ENCODE data around the gene DMKN.

The DMKN gene

GRCh38 chr19:35513628-35514281, at the start of gene DMKN:
Gene DMKN, minus strand, starts transcription at chr19:35513649. Its CDS starts 174 bp downstream, at chr19:35513475.
- DNase-seq (ENCODE audit: low read depth) = peak; percentile 75

DNA sequence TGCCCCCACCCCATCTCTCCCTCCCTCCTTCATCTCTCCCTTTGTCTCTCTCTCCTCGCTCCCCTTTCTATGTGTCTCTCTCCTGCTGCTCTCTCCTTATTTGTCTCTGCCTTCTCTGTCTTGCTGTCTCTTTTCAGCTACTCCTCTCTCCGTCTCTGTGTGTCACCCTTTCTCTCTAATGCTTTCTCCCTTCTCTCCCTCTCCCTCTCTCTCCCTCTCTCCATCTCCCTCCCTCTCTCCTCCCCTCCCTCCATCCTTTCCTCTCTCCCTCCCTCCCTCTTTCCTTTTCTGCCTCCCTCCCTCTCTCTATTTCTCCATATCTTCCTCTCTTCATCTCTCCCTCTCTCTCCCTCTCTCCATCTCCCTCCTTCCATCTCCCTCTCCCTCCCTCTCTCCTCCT, 49.3 kb upstream of the DMKN start:
- no peak for DNase-seq (ENCODE audit: low read depth)

DNA sequence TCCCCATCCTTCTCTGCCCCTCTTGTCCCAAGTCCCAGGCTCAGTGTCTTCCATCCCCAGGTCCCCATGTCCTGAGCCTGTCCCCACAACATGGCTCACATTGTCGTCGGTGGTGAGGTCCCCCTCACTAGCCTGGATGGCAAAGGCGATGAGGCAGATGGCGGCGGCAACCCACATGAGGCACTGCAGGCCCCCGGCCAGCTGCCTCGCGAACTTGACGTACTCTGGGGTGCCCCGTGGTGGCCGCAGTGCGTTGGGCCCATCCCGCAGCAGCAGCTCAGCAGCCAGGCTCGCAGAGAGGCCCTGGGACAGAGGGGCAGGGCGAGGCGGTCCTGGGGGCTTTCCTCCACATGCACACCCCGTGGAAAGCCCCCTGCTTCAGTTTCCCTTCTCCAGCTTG, 48.9 kb upstream of the DMKN start:
- DNase-seq (ENCODE audit: low read depth) = no peak

GRCh38 chr19:35561436-35561835, 48.0 kb upstream of the DMKN start:
- DNase-seq (ENCODE audit: low read depth) = no peak

DNA sequence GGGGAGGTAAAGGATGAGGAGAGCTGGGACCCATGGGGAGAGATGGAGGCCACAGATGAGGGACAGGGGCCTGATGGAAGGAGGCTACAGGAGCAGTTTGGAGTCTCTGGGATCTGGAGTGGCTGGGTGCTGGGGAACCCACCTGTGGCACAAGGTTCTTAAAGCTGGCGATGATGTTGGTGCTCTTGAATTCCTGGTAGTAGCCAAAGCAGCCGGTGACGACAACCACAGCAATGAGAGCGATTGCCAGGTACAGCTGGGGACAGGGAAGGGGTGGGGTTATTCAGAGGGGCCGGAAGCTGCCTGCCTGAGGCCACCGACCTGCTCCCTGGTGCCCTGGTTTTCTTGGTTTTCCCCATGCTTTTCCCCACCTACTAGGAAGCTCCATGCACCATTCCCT, 47.2 kb upstream of the DMKN start:
- no peak for DNase-seq (ENCODE audit: low read depth)

DNA sequence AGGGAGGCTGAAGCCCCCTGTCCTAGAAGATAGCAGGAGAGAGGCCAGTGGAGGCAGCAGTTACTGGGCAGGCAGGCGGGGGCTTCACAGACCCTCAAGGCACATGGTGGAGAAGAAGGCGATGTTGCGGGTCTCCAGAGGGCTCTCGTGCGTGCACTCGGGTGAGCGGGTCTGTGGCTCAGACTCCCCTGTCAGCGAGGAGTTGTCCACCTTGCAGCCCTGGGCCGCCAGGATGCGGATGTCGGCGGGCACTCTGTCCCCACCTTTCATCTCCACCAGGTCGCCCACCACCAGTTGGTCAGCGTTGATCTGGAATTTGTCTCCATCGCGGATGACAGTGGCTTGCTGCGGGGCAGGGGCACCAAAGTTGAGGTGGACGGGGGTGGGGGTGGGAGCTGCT, 46.8 kb upstream of the DMKN start:
- no peak for DNase-seq (ENCODE audit: low read depth)

DNA sequence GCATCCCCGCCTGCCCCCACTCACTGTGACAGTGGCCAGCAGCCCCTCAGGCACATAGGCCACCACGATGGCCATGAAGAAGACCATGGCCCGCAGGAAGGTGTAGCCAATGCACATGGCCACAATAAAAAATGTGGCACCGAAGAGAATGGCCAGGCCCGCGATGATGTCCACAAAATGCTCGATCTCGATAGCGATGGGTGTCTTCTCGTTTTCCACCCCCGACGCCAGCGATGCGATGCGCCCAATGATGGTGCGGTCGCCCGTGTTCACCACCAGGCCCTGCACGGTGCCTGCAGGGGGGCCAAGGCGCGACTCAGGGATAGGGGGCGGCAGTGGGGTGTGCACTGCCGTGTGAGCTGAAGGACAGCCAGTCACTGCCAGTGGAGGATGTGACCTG, 46.3 kb upstream of the DMKN start:
- no peak for DNase-seq (ENCODE audit: low read depth)

GRCh38 chr19:35559281-35559659, 45.8 kb upstream of the DMKN start:
- no peak for DNase-seq (ENCODE audit: low read depth)

DNA sequence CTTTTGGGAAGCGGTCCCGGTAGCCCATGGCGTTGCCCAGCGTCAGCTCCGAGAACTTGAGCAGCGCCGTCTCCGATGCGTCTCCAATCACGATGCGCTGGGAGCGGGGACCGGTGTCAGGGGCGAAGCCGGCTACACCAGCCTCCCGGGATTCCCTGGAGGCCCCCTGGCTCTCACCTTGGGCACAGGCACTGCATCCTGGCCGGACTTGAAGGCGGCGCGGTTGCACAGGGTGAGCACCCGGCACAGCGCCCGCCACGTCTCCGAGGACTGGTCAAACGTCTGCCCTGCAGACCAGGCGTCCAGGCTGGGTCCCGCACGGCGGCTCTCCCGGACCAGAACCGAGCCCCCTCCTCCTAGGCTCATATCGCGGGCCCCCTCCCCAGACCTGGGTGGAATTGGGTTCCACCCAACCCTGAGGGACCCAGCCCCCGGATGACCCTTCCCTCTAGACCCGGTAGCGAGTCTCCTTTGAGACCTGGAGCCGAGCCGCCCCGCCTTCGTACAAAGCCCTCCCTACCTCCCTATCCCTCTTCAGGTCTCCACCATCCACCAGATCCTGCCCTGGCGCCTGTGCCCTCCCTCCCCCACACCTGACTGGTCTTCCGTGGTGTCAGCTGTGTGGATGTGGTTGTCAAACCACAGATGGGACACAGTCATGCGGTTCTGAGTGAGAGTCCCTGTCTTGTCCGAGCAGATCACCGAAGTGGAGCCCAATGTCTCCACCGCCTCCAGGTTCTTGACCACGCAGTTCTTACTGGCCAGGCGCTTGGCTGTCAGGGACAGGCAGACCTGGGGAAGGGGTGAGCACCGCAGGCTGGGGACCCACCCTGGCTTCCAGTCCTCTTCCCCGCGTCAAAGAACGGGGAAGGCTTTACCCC, 45.2 kb upstream of the DMKN start:
- DNase-seq (ENCODE audit: low read depth) = no peak

GRCh38 chr19:35557539-35558399, 44.3 kb upstream of the DMKN start:
- DNase-seq (ENCODE audit: low read depth) = peak; percentile 52

GRCh38 chr19:35556846-35557538, 43.5 kb upstream of the DMKN start:
- DNase-seq (ENCODE audit: low read depth) = no peak

- no peak for DNase-seq (ENCODE audit: low read depth)
These were observed 42.7 kb upstream of the DMKN start for GRCh38 chr19:35556025-35556590.

- DNase-seq (ENCODE audit: low read depth) = peak; percentile 29
These were observed 42.0 kb upstream of the DMKN start for GRCh38 chr19:35555301-35556005.

DNA sequence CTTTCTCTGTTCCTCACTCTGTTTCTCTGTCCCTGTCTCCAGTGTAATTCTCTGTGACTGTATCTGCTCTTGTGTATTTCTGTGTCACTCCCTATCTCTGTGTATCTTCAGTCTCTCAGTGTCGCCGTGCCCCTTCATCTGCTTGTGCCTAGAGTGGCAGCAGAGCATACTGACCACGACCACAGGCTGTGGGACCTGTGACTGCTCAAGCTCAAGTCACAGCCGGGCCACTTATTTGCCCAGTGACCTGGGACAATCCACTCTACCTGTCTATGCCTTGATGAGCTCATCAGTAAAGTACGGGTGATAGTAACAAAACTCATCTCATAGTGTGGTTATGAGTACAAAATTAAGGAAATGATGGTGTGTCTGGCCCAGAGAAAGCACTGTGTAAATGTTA, 40.6 kb upstream of the DMKN start:
- DNase-seq (ENCODE audit: low read depth) = no peak

DNA sequence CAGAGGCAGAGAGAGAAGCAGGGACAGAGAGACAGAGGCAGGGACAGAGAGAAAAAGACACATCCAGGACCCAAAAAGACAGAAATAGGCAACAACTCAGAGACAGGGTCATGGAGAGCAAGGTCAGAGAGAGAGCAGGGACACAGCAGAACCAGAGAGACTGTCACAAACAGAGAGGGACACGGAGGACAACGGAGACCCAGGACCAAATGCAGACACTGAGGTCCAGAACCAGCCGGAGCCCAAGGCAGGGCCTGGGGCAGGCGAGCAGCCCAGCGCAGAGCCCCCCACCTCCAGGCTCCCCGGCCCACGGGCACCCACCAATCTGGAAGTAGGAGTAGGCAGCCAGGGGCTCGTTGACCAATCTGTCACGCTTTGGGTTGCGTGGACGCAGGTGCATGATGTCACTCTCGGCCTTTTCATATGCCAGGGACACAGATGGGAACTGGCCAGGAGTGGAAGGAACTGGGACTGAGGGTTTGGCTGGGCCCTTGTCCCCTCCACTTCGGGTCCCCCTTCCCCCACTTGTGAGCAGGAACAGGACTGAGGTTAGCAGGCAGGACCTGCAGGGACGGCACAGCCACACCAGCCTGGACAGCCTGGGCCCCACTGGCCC, 40.0 kb upstream of the DMKN start:
- no peak for DNase-seq (ENCODE audit: low read depth)

DNA sequence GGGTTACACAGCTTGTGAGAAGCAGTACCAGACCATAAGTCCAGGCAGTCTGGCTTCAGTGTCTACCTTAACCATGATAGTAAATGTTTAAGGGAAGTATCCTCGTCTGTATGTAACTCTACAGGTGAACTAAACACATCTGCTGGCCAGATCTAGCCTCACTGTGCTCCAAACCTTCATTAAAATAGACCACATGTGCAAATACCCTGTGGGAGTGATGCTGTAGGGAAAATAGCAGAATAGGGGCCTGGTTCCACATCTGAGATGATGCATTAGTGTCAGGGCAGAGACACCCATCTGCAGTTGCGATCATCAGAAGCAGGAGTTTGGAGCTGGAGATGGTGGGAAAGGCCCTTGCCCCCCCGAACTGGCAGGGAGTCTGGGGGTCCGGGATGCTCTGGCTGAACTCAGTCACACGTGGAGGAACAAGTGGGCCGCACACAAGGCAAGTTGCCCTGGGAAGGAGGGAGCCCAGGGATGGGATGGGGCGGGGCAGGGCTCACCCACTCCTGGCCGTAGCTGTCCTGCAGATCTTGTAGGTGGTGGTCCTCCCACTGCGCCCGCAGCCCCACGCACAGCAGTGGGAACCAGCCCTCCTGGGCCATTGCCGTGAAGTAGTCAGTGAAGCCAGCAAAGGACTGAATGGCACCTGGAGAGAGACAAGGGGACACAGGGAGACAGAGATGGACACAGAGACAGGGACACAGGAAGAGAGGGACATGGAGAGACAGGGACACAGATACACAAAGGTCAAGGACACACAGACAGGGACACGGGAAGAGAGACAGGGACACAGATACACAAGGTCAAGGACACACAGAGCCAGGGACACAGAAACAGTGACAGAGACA, 39.3 kb upstream of the DMKN start:
- no peak for DNase-seq (ENCODE audit: low read depth)

DNA sequence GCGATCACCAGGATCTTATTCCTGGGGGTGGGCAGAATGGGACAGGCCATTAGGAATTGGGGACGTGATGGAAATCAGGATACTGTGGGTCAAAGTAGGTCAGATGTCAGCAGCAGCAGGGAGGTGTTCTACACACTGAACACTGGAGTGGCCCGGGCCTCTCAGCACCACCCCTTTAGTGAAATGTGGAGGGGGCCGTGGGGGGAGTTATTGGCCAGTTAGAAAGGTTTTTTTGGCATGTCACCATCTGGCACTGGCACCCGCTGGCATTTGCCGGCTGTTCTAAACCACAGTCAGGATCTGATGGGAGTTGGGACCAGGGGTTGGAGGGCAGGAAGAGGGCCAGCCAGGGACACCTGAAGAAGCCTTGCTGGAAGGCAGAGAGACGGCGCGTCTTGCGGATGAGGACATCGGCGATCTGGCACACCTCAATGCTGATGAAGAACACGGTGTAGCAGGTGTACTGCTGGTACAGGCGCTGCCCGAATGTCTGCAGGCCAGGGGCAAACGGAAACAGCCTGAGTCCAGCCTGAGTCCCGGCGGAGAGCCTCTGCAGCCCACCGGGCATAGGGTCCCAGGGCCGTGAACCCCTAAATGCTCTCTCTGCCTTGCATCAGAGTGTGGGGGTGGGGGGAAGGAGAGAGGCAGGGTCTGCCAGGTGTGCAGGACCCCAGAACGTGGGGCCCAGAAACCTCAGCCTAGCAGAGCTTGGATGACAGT, 37.8 kb upstream of the DMKN start:
- DNase-seq (ENCODE audit: low read depth) = no peak

DNA sequence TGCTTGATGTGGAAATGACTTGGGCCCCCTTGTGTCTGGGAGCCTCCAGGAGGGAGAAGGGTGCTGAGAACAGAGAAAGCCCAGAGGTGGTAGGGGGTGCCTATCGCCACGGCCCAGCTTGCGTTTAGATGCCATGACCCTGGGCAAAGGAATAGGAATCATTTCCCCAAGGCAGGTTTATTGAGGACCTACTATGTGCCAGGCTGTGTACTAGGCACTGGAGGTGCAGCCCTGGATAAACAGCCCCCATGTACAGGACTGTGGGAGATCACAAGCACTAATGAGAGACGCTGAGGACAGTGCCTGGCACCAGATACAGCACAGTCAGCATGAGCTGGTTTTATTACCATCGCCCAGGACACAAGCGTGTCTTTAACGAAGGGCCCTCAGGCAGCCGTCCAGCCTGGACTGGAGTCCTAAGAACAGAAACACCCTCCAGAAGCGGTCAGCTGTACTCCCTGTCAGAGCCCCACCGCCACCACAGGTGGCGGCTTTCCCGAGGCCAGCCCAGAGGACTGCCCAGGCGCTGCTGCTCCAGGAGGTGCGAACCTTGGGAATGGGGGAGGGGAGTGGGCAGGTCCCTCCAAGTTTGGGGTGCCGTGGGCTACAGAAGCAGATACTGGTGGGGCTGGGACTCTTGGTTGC, 36.6 kb upstream of the DMKN start:
- no peak for DNase-seq (ENCODE audit: low read depth)
